ENCODE results near the gene PEX11B. TPM values are rescaled to one million over a fixed set of nuclear protein-coding genes. Genes with fewer than 3 reads are reported as not detected.

The PEX11B gene
- 24.4 TPM for total RNA-seq
- long read RNA-seq, transcript PEX11B-201 (4 exons, 1,740 nt), result major isoform, 43 of 47 reads
- long read RNA-seq, partial matches to known transcripts, result 1 of 47 reads
- long read RNA-seq, other reads (novel, unspliced or antisense), result 3 of 47 reads

- peak within 1 kb of the TSS; percentile 96 for H3K27ac ChIP-seq (replicated peaks)
- H3K27me3 ChIP-seq (ENCODE audit: low read depth), result no peaks in the 10 kb centered on the region
- intact Hi-C loops (cut with micrococcal nuclease), result loop anchor here (10.0 kb wide), 2 partner anchors 56 to 64 kb away; partner anchors contain the start of gene PIAS3
- TF ChIP-seq CTCF (IDR thresholded peaks at IDR 0.05; ENCODE audit: borderline replicate concordance), result peak; percentile 20
- peak within 1 kb of the TSS; percentile 94 for H3K4me3 ChIP-seq
- peaks cover 42% of the 10 kb centered on the region for H3K36me3 ChIP-seq
- peak; percentile 90 for DNase-seq
- H3K9me3 ChIP-seq (replicated peaks), result no peaks in the 10 kb centered on the region
- H3K4me1 ChIP-seq, result peaks cover 36% of the 10 kb centered on the region
Observed at GRCh38 chr1:145918144-145918991, at the start of gene PEX11B. PEX11B (minus strand) TSS chr1:145918717; CDS start chr1:145918688, 29 bp downstream.

GRCh38 chr1:145967288-145967687 lies 48.8 kb upstream of the PEX11B start:
- H3K27ac ChIP-seq (replicated peaks), result no peak overlapping the region
- peaks cover 8% of the 10 kb centered on the region for H3K36me3 ChIP-seq
- H3K27me3 ChIP-seq (ENCODE audit: low read depth), result no peaks in the 10 kb centered on the region
- peaks cover 41% of the 10 kb centered on the region for H3K4me1 ChIP-seq
- DNase-seq, result no peak
- TF ChIP-seq CTCF (IDR thresholded peaks at IDR 0.05; ENCODE audit: borderline replicate concordance), result no peak
- peaks cover 8% of the 10 kb centered on the region for H3K9me3 ChIP-seq (replicated peaks)
- no peak overlapping the region for H3K4me3 ChIP-seq
- intact Hi-C loops (cut with micrococcal nuclease), result loop anchor here (10.0 kb wide), 1 partner anchor 112 kb away; the partner anchor contains the start of gene PIAS3

- no peak for DNase-seq
- no peak for TF ChIP-seq CTCF (IDR thresholded peaks at IDR 0.05; ENCODE audit: borderline replicate concordance)
- Histone ChIP-seq H3K27ac (replicated peaks) (peak overlapping the region; percentile 95), H3K9me3 (replicated peaks) (peaks cover 8% of the 10 kb centered on the region), H3K27me3 (ENCODE audit: low read depth) (no peaks in the 10 kb centered on the region), H3K36me3 (peaks cover 8% of the 10 kb centered on the region), H3K4me1 (peaks cover 62% of the 10 kb centered on the region), H3K4me3 (peak overlapping the region; percentile 83)
- intact Hi-C loops (cut with micrococcal nuclease), result loop anchor here (10.0 kb wide), 1 partner anchor 110 kb away; the partner anchor contains the start of gene PIAS3
Observed at GRCh38 chr1:145965119-145965744, 46.7 kb upstream of the PEX11B start.

GRCh38 chr1:145964328-145965118 lies 46.0 kb upstream of the PEX11B start, which contains the start of the genes ANKRD34A and POLR3GL:
ANKRD34A (minus strand) TSS chr1:145964575; CDS start chr1:145961759, 2,816 bp downstream.
POLR3GL (plus strand) TSS chr1:145964690; CDS start chr1:145974866, 10,176 bp downstream.
- peak within 1 kb of the TSS; percentile 83 for H3K4me3 ChIP-seq
- H3K36me3 ChIP-seq, result peaks cover 8% of the 10 kb centered on the region
- intact Hi-C loops (cut with micrococcal nuclease), result loop anchor here (10.0 kb wide), 1 partner anchor 110 kb away; the partner anchor contains the start of gene PIAS3
- no peak for TF ChIP-seq CTCF (IDR thresholded peaks at IDR 0.05; ENCODE audit: borderline replicate concordance)
- H3K4me1 ChIP-seq, result peaks cover 69% of the 10 kb centered on the region
- H3K9me3 ChIP-seq (replicated peaks), result peaks cover 8% of the 10 kb centered on the region
- DNase-seq, result peak; percentile 96
- no peaks in the 10 kb centered on the region for H3K27me3 ChIP-seq (ENCODE audit: low read depth)
- H3K27ac ChIP-seq (replicated peaks), result peak within 1 kb of the TSS; percentile 95

All from left ventricle myocardium inferior (tissue), 1 donor.